OCI-LY1 (cell line): ENCODE data around the gene PRSS33.

Experiments
- H2AFZ ChIP-seq: fragments of 200-600 bp; sonication (generic), shearing (Covaris generic); 2 replicates; pipeline ENCODE4 v1.6.0; 2014; ENCODE audit warnings: antibody characterized with exemption, mild to moderate bottlenecking, low read length
- H3F3A ChIP-seq: fragments of 200-600 bp; sonication (generic), shearing (Covaris generic); 2 replicates; pipeline ENCODE4 v1.6.0; 2014; ENCODE audit warnings: mild to moderate bottlenecking, antibody characterized with exemption, low read length, moderate library complexity; ENCODE audit not compliant: insufficient read depth
- H3K27ac ChIP-seq: fragments of 200-600 bp; sonication (generic); 2 replicates; pipeline ENCODE4 v1.5.1; 2014; ENCODE audit warnings: low read length, mixed run types, mild to moderate bottlenecking, low read depth; ENCODE audit not compliant: poor library complexity, severe bottlenecking
- H3K27me3 ChIP-seq: fragments of 200-600 bp; sonication (generic); 2 replicates; pipeline ENCODE4 v1.6.0; 2014; ENCODE audit warnings: antibody characterized with exemption, mild to moderate bottlenecking, low read length, moderate library complexity; ENCODE audit not compliant: insufficient read depth
- H3K36me3 ChIP-seq: fragments of 200-600 bp; sonication (generic); 2 replicates; pipeline ENCODE4 v1.6.1; 2014; ENCODE audit warnings: mild to moderate bottlenecking, antibody characterized with exemption, low read length, moderate library complexity, mixed read lengths; ENCODE audit not compliant: insufficient read depth
- H3K4me1 ChIP-seq: fragments of 200-600 bp; sonication (generic); 2 replicates; pipeline ENCODE4 v1.5.1; 2014; ENCODE audit warnings: mild to moderate bottlenecking, low read length, moderate library complexity; ENCODE audit not compliant: insufficient read depth, severe bottlenecking
- H3K4me2 ChIP-seq: fragments of 200-600 bp; sonication (generic), shearing (Covaris generic); 2 replicates; pipeline ENCODE4 v1.6.1; 2014; ENCODE audit warnings: low read length
- H3K4me3 ChIP-seq: fragments of 200-600 bp; sonication (generic); 2 replicates; pipeline ENCODE4 v1.5.1; 2014; ENCODE audit warnings: low read length, low read depth, mild to moderate bottlenecking, mixed read lengths; ENCODE audit not compliant: poor library complexity, severe bottlenecking
- H3K79me2 ChIP-seq: fragments of 200-600 bp; shearing (Covaris generic); 2 replicates; pipeline ENCODE4 v1.6.1; 2016; ENCODE audit warnings: mixed run types, low read length, mixed read lengths; ENCODE audit not compliant: insufficient read depth
- H3K9ac ChIP-seq: fragments of 200-600 bp; sonication (generic), shearing (Covaris generic); 2 replicates; pipeline ENCODE4 v1.6.1; 2014; ENCODE audit warnings: mild to moderate bottlenecking, low read length, mixed read lengths
- H3K9me2 ChIP-seq: fragments of 200-600 bp; sonication (generic), shearing (Covaris generic); 2 replicates; pipeline ENCODE4 v1.6.1; 2014; ENCODE audit warnings: low read depth, mild to moderate bottlenecking, low read length, mixed read lengths
- H3K9me3 ChIP-seq: fragments of 200-600 bp; shearing (Covaris generic); 2 replicates; pipeline ENCODE4 v1.6.1; 2014; ENCODE audit warnings: low read length, mixed read lengths
- H4K20me1 ChIP-seq: fragments of 200-600 bp; sonication (generic), shearing (Covaris generic); 2 replicates; pipeline ENCODE4 v1.6.0; 2016; ENCODE audit warnings: mild to moderate bottlenecking, low read length; ENCODE audit not compliant: insufficient read depth
- CTCF ChIP-seq: fragments of 200-600 bp; sonication (generic), shearing (Covaris generic); IDR thresholded peaks from 2 replicates; pipeline ENCODE4 v1.5.1; 2017; ENCODE audit warnings: mild to moderate bottlenecking, antibody characterized with exemption, low read length, moderate library complexity, mixed read lengths
- EZH2 ChIP-seq: fragments of 200-600 bp; sonication (generic), shearing (Covaris generic); IDR thresholded peaks from 2 replicates; pipeline ENCODE4 v1.8.0; 2017; ENCODE audit warnings: borderline replicate concordance, mixed run types, mild to moderate bottlenecking, antibody characterized with exemption, low read length, moderate library complexity, mixed read lengths

Gene PRSS33

GRCh38 chr16:2770057-2770951, 17.1 kb downstream of the PRSS33 start:
- H3K4me3 ChIP-seq: no peak overlapping the region
- no peaks in the 10 kb centered on the region for H4K20me1 ChIP-seq
- H3K27me3 ChIP-seq: no peaks in the 10 kb centered on the region
- H3K9me2 ChIP-seq: no peaks in the 10 kb centered on the region
- no peak overlapping the region for H3K9ac ChIP-seq
- H3K9me3 ChIP-seq: no peaks in the 10 kb centered on the region
- no peak overlapping the region for H2AFZ ChIP-seq
- no peak overlapping the region for H3K4me2 ChIP-seq
- H3K4me1 ChIP-seq: peaks cover 3% of the 10 kb centered on the region
- TF ChIP-seq CTCF (peak; percentile 50), EZH2 (no peak)
- H3K36me3 ChIP-seq: peaks cover 92% of the 10 kb centered on the region
- H3K79me2 ChIP-seq: no peaks in the 10 kb centered on the region
- no peaks in the 10 kb centered on the region; the same call in 1 of the 2 replicates for H3F3A ChIP-seq
- peak overlapping the region; percentile 37 for H3K27ac ChIP-seq

GRCh38 chr16:2769675-2770056, 17.7 kb downstream of the PRSS33 start:
- no peak for TF ChIP-seq EZH2
- TF ChIP-seq CTCF: no peak
- Histone ChIP-seq H3K27me3 (no peaks in the 10 kb centered on the region), H3K79me2 (no peaks in the 10 kb centered on the region), H3F3A (no peaks in the 10 kb centered on the region; the same call in 1 of the 2 replicates), H2AFZ (no peak overlapping the region), H3K36me3 (peaks cover 95% of the 10 kb centered on the region), H3K9me2 (no peaks in the 10 kb centered on the region), H3K4me2 (no peak overlapping the region), H4K20me1 (no peaks in the 10 kb centered on the region), H3K9me3 (no peaks in the 10 kb centered on the region), H3K4me3 (no peak overlapping the region), H3K4me1 (no peaks in the 10 kb centered on the region), H3K9ac (no peak overlapping the region), H3K27ac (peak overlapping the region; percentile 37)

GRCh38 chr16:2769100-2769529, 18.2 kb downstream of the PRSS33 start:
- H3K9me2 ChIP-seq: no peaks in the 10 kb centered on the region
- TF ChIP-seq EZH2: no peak
- no peak for TF ChIP-seq CTCF
- H3K27ac ChIP-seq: no peak overlapping the region
- no peak overlapping the region for H3K4me2 ChIP-seq
- peaks cover 96% of the 10 kb centered on the region for H3K36me3 ChIP-seq
- H3K4me1 ChIP-seq: no peaks in the 10 kb centered on the region
- H3K27me3 ChIP-seq: no peaks in the 10 kb centered on the region
- no peaks in the 10 kb centered on the region for H4K20me1 ChIP-seq
- no peaks in the 10 kb centered on the region; the same call in 1 of the 2 replicates for H3F3A ChIP-seq
- no peak overlapping the region for H3K9ac ChIP-seq
- no peaks in the 10 kb centered on the region for H3K79me2 ChIP-seq
- no peaks in the 10 kb centered on the region for H3K9me3 ChIP-seq
- no peak overlapping the region for H3K4me3 ChIP-seq
- no peak overlapping the region for H2AFZ ChIP-seq
